GM12878 (cell line): ENCODE data around the gene FZD10. TPM values are rescaled to one million over a fixed set of nuclear protein-coding genes. Genes with fewer than 3 reads are reported as not detected.

Experiments
- ATAC-seq: fragments of 200-7000 bp; cut with Tn5 transposase; 3 replicates; pipeline ENCODE4 v1.9.1; 2020; ENCODE audit warnings: mild to moderate bottlenecking, moderate library complexity
- BruUV-seq: library from RNA; stranded (reverse); fragments of 400-500 nt; replicated peaks from 2 replicates; lab custom pipeline; 2021; lab: Mats Ljungman, UMichigan
- CTCF ChIA-PET: fragments of 300-600 bp; sonication (Branson Sonifier 250); formaldehyde crosslinking; extraction: SDS; loops from one replicate; lab custom pipeline; 2021; ENCODE audit warnings: inconsistent platforms; lab: Yijun Ruan, JAX
- POLR2A ChIA-PET: fragments of 350-600 bp; formaldehyde crosslinking; extraction: SDS; loops from one replicate; lab custom pipeline; 2021; ENCODE audit warnings: inconsistent platforms; lab: Charles Lee
- RAD21 ChIA-PET: fragments of 300-600 bp; sonication (Branson Sonifier 250); formaldehyde crosslinking; loops from one replicate; lab custom pipeline; 2023; ENCODE audit warnings: antibody characterized with exemption; ENCODE audit not compliant: unreplicated experiment; lab: Charles Lee
- SMC1A ChIA-PET: fragments of 300-600 bp; sonication (Branson Sonifier 250); formaldehyde crosslinking; loops from one replicate; lab custom pipeline; 2023; ENCODE audit not compliant: unreplicated experiment, uncharacterized antibody; lab: Charles Lee
- DNase-seq: peaks from one replicate; pipeline ENCODE4 v3.0.0-alpha.2; 2011; ENCODE audit warnings: low read depth, low spot score
- FAIRE-seq: peaks from 3 replicates; lab custom pipeline; 2011; peaks lifted over from hg19 to GRCh38; lab: Jason Lieb, UNC
- H2AFZ ChIP-seq: 2 replicates; pipeline ENCODE4 v1.6.0; 2011; ENCODE audit warnings: low read depth, low read length, control low read depth; ENCODE audit not compliant: control insufficient read depth
- H3K27ac ChIP-seq: 2 replicates; pipeline ENCODE4 v1.5.1; 2011; ENCODE audit warnings: control low read depth; ENCODE audit not compliant: control insufficient read depth, insufficient read depth
- H3K27me3 ChIP-seq, 2 experiments: replicated peaks in 1 of 2; 2 replicates each; pipeline versions ENCODE4 v1.6.0 to v1.6.1; 2011; ENCODE audit warnings: low read length in 1 of 2; ENCODE audit not compliant: control insufficient read depth in 2 of 2, insufficient read depth in 2 of 2
- H3K36me3 ChIP-seq, 2 experiments: 2 replicates each; pipeline ENCODE4 v1.5.1; 2011; ENCODE audit warnings: low read length in 1 of 2; ENCODE audit not compliant: control insufficient read depth in 2 of 2, insufficient read depth in 2 of 2
- H3K4me1 ChIP-seq: 2 replicates; pipeline ENCODE4 v1.6.1; 2011; ENCODE audit warnings: mild to moderate bottlenecking, low read length, moderate library complexity, mixed read lengths; ENCODE audit not compliant: control insufficient read depth, insufficient read depth
- H3K4me2 ChIP-seq: 2 replicates; pipeline ENCODE4 v1.6.0; 2011; ENCODE audit warnings: control low read depth; ENCODE audit not compliant: control insufficient read depth, insufficient read depth
- H3K4me3 ChIP-seq: fragments of 200-600 bp; sonication (generic); 2 replicates; pipeline ENCODE4 v1.5.1; 2016
- H3K79me2 ChIP-seq: 2 replicates; pipeline ENCODE4 v1.6.0; 2011; ENCODE audit warnings: low read length; ENCODE audit not compliant: control insufficient read depth, insufficient read depth
- H3K9ac ChIP-seq: 2 replicates; pipeline ENCODE4 v1.8.0; 2011; ENCODE audit warnings: low read length, control low read depth, mixed read lengths; ENCODE audit not compliant: control insufficient read depth, insufficient read depth
- H3K9me3 ChIP-seq: replicated peaks from 3 replicates; pipeline ENCODE4 v1.5.1; 2011; ENCODE audit warnings: mild to moderate bottlenecking, low read length; ENCODE audit not compliant: control insufficient read depth, insufficient read depth
- H4K20me1 ChIP-seq: 2 replicates; pipeline ENCODE4 v1.6.0; 2011; ENCODE audit not compliant: control insufficient read depth, insufficient read depth
- BCLAF1 ChIP-seq: fragments of 450-650 bp; IDR thresholded peaks from 2 replicates; pipeline ENCODE4 v1.6.1; 2017; ENCODE audit warnings: antibody characterized with exemption, mild to moderate bottlenecking, moderate library complexity
- IRF3 ChIP-seq: fragments of 450-650 bp; IDR thresholded peaks from 2 replicates; pipeline ENCODE4 v1.6.1; 2014; ENCODE audit warnings: mild to moderate bottlenecking
- IRF4 ChIP-seq: IDR thresholded peaks from 2 replicates; pipeline ENCODE4 v1.6.1; 2011; ENCODE audit warnings: low read depth, low read length
- MEF2B ChIP-seq: fragments of 450-650 bp; IDR thresholded peaks from 2 replicates; pipeline ENCODE4 v1.6.1; 2018; ENCODE audit warnings: mild to moderate bottlenecking, moderate library complexity; ENCODE audit not compliant: partially characterized antibody, poor library complexity, severe bottlenecking
- NRF1 ChIP-seq: conservative IDR thresholded peaks from 2 replicates; pipeline ENCODE4 v1.6.1; 2011; ENCODE audit warnings: mild to moderate bottlenecking, low read depth, low read length, improper control_type of control experiment
- SMC3 ChIP-seq: IDR thresholded peaks from 2 replicates; pipeline ENCODE4 v1.6.1; 2011; ENCODE audit warnings: low read length, improper control_type of control experiment, borderline replicate concordance
- TAF1 ChIP-seq: IDR thresholded peaks from 2 replicates; pipeline ENCODE4 v1.6.1; 2011; ENCODE audit warnings: mild to moderate bottlenecking, low read depth, low read length, borderline replicate concordance
- TCF3 ChIP-seq: IDR thresholded peaks from 2 replicates; pipeline ENCODE4 v1.6.1; 2012; ENCODE audit warnings: low read depth, mild to moderate bottlenecking, low read length, borderline replicate concordance; ENCODE audit not compliant: insufficient read depth
- WGBS: methylation state at CpG from one replicate; pipeline ENCODE4 v1.1.6; 2016; ENCODE audit warnings: low lambda C conversion rate; ENCODE audit not compliant: insufficient replicate concordance, insufficient coverage; ENCODE audit errors: missing lambda C conversion rate; 5-methylcytosine and 5-hydroxymethylcytosine counted together
- in situ Hi-C: fragments of 300-500 bp; cut with MboI; formaldehyde crosslinking; loops from 9 replicates; pipeline ENCODE4 v1.14.3; 2018; ENCODE audit warnings: mixed read lengths
- intact Hi-C: fragments of 100-400 bp; cut with micrococcal nuclease; formaldehyde crosslinking; loops from one replicate; pipeline ENCODE4 v1.14.2; 2022; ENCODE audit not compliant: unreplicated experiment
- polyA plus RNA-seq, 11 experiments: library from polyadenylated mRNA; depleted of rRNA in 4 of 11; unstranded in 6 of 11; stranded (reverse) in 5 of 11; fragments of >200 nt; fragmentation: Nextera tagmentation in 4 of 11; fragmentation: Illumina TruSeq in 1 of 11; extraction: Ambion mirVana in 4 of 11; extraction: Trizol in 1 of 11; gene quantifications; 1 replicate in 1 of 11; 2 replicates in 10 of 11; pipeline versions ENCODE4 v1.2.1 to v1.2.3, GENCODE V29; 2011 to 2016; ENCODE audit warnings: inconsistent platforms in 2 of 11, missing spikeins in 2 of 11, low read depth in 1 of 11
- total RNA-seq, 4 experiments: library from RNA; depleted of rRNA in 3 of 4; stranded (reverse); fragments of >200 nt in 3 of 4; fragmentation: Illumina TruSeq in 1 of 4; extraction: Trizol in 1 of 4; gene quantifications; 2 replicates each; pipeline versions ENCODE4 v1.2.1 to v1.2.3, GENCODE V29; 2013 to 2021
- TF ChIP-seq, protein P1 (sequence below): IDR thresholded peaks from 2 replicates; pipeline ENCODE4 v1.6.1; 2011; ENCODE audit warnings: mild to moderate bottlenecking, low read depth, low read length, moderate library complexity; ENCODE audit not compliant: insufficient replicate concordance

The FZD10 gene
- total and polyA plus RNA-seq, 10 of the 15 experiments (the other 5 are each of a cell fraction or from before 2014, with no cell fraction given), result not detected

- intact Hi-C loops, result no loop called here
- WGBS, result 40% methylated on average over 11 of the region's 11 CpGs
- H3K4me1 ChIP-seq, result no peaks in the 10 kb centered on the region
- H3K9me3 ChIP-seq, result no peaks in the 10 kb centered on the region; the same call in 2 of the 3 replicates
- ChIA-PET CTCF (no interaction called here), SMC1A (no interaction called here)
- H2AFZ ChIP-seq, result no peak overlapping the region
- no peaks in the 10 kb centered on the region for H4K20me1 ChIP-seq
- H3K79me2 ChIP-seq, result no peaks in the 10 kb centered on the region
- no peak for ATAC-seq
- no peak overlapping the region for H3K4me3 ChIP-seq
- no peak overlapping the region for H3K27ac ChIP-seq
- H3K36me3 ChIP-seq, result no peaks in the 10 kb centered on the region
- in situ Hi-C loops, result no loop called here
- no peak for TF ChIP-seq IRF4
- no peak for TF ChIP-seq TAF1
- TF ChIP-seq MEF2B, result no peak
- TF ChIP-seq, protein P1, sequence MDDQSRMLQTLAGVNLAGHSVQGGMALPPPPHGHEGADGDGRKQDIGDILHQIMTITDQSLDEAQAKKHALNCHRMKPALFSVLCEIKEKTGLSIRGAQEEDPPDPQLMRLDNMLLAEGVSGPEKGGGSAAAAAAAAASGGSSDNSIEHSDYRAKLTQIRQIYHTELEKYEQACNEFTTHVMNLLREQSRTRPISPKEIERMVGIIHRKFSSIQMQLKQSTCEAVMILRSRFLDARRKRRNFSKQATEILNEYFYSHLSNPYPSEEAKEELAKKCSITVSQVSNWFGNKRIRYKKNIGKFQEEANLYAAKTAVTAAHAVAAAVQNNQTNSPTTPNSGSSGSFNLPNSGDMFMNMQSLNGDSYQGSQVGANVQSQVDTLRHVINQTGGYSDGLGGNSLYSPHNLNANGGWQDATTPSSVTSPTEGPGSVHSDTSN, result no peak
- no peak for TF ChIP-seq SMC3
- TF ChIP-seq BCLAF1, result no peak
- TF ChIP-seq TCF3, result no peak
- no peak for TF ChIP-seq NRF1
- TF ChIP-seq IRF3, result no peak
- TF ChIP-seq, all 136 proteins: peak for 0
- POLR2A ChIA-PET, result no interaction called here
- H3K9ac ChIP-seq, result no peak overlapping the region
- FAIRE-seq, result no peak
- RAD21 ChIA-PET, result no interaction called here
- H3K27me3 ChIP-seq, result no peaks in the 10 kb centered on the region
- no peak for DNase-seq
- BruUV-seq, result no TSS peak
- no peak overlapping the region for H3K4me2 ChIP-seq
These were observed 21.2 kb upstream of the FZD10 start for GRCh38 chr12:130141105-130141504.
